A673 (cell line): Measurements from ENCODE around the gene SERHL2.

Experiments
- CTCF ChIP-seq: fragments of 300-800, 200-600 bp; sonication (generic); conservative IDR thresholded peaks from 2 replicates; pipeline ENCODE4 v1.5.1; 2017; ENCODE audit warnings: low read depth, mild to moderate bottlenecking, antibody characterized with exemption, low read length, moderate library complexity, mixed read lengths
- EZH2 ChIP-seq: fragments of 200-600 bp; sonication (generic); IDR thresholded peaks from 2 replicates; pipeline ENCODE4 v1.6.1; 2017; ENCODE audit warnings: borderline replicate concordance, low read depth, mild to moderate bottlenecking, mixed read lengths, antibody characterized with exemption, low read length; ENCODE audit not compliant: poor library complexity, severe bottlenecking

- TF ChIP-seq CTCF (no peak), EZH2 (no peak)
These were observed 8.1 kb downstream of the SERHL2 start for GRCh38 chr22:42561856-42562255.
